ENCODE results near the gene DNAH1. TPM values are rescaled to one million over a fixed set of nuclear protein-coding genes. Genes with fewer than 3 reads are reported as not detected.

Gene DNAH1
- total and polyA plus RNA-seq, 2 experiments from 2014 or later, result 0.81 to 1.8 TPM

- Histone ChIP-seq H3K4me1 (ENCODE audit: insufficient read depth) (no peaks in the 10 kb centered on the region), H3F3A (replicated peaks; ENCODE audit: low read depth) (no peaks in the 10 kb centered on the region), H3K36me3 (ENCODE audit: insufficient read depth) (no peaks in the 10 kb centered on the region), H3K4me3 (no peak overlapping the region), H4K20me1 (replicated peaks; ENCODE audit: insufficient read depth) (no peaks in the 10 kb centered on the region), H2AFZ (no peak overlapping the region), H3K27ac (ENCODE audit: low read depth) (no peak overlapping the region), H3K4me2 (no peak overlapping the region), H3K27me3 (ENCODE audit: insufficient read depth) (no peaks in the 10 kb centered on the region), H3K9me2 (ENCODE audit: insufficient read depth) (no peaks in the 10 kb centered on the region), H3K79me2 (replicated peaks; ENCODE audit: insufficient read depth) (no peaks in the 10 kb centered on the region)
- no peaks in the 10 kb centered on the region; the same call in 2 of the 3 replicates for H3K36me3 Mint-ChIP-seq (ENCODE audit: low read depth)
- peaks cover 6% of the 10 kb centered on the region for H3K27me3 Mint-ChIP-seq (ENCODE audit: insufficient read depth, low read depth, poor library complexity)
- H3K4me3 Mint-ChIP-seq, result no peak overlapping the region
- no peaks in the 10 kb centered on the region for H3K9me3 Mint-ChIP-seq
- H3K27ac Mint-ChIP-seq, result no peak overlapping the region
- ATAC-seq (no peak), DNase-seq (ENCODE audit: low spot score) (no peak)
- TF ChIP-seq NANOG (IDR thresholded peaks at IDR 0.05; ENCODE audit: borderline replicate concordance), result no peak
- no peak for TF ChIP-seq ZNF114 (CRISPR knock-in tag; IDR thresholded peaks at IDR 0.05)
- no peak for TF ChIP-seq POLR2AphosphoS5 (IDR thresholded peaks at IDR 0.05; ENCODE audit: low read depth)
- TF ChIP-seq STAT1 (IDR thresholded peaks at IDR 0.05; ENCODE audit: unreplicated experiment), result no peak
- TF ChIP-seq CTCF (conservative IDR thresholded peaks at IDR 0.05; ENCODE audit: low read depth in 2 of 2), result no peak
- TF ChIP-seq ZNF462 (CRISPR knock-in tag; IDR thresholded peaks at IDR 0.05), result no peak
- TF ChIP-seq ZNF331 (CRISPR knock-in tag; IDR thresholded peaks at IDR 0.05; ENCODE audit: low read depth), result no peak
- TF ChIP-seq ETS1 (IDR thresholded peaks at IDR 0.05), result no peak
- TF ChIP-seq EZH2 (IDR thresholded peaks at IDR 0.05; ENCODE audit: low read depth, unreplicated experiment), result no peak
- H3K4me1 Mint-ChIP-seq, result no peaks in the 10 kb centered on the region
Observed at GRCh38 chr3:52324676-52325075, 8.6 kb downstream of the DNAH1 start.

Data from GM23338 (cell line).